Keratinocyte (primary cell): ENCODE results near the gene COL6A1. TPM values are rescaled to one million over a fixed set of nuclear protein-coding genes. Genes with fewer than 3 reads are reported as not detected.

Experiments
- DNase-seq: peaks from one replicate; pipeline ENCODE4 v3.0.0-alpha.2; 2011; ENCODE audit warnings: low read depth, missing footprints, low spot score
- FAIRE-seq: peaks from 2 replicates; lab custom pipeline; 2011; peaks lifted over from hg19 to GRCh38; lab: Jason Lieb, UNC
- H2AFZ ChIP-seq: 2 replicates; pipeline ENCODE4 v1.6.0; 2012; ENCODE audit warnings: low read length, control low read depth, inconsistent platforms; ENCODE audit not compliant: control insufficient read depth
- H3K27ac ChIP-seq: 2 replicates; pipeline ENCODE4 v1.5.1; 2011; ENCODE audit warnings: low read length; ENCODE audit not compliant: control insufficient read depth, insufficient read depth
- H3K27me3 ChIP-seq: 3 replicates; pipeline ENCODE4 v1.6.0; 2011; ENCODE audit warnings: low read length; ENCODE audit not compliant: control insufficient read depth, insufficient read depth; ENCODE audit errors: extremely low read depth
- H3K36me3 ChIP-seq, 2 experiments: 2 replicates in 1 of 2; 3 replicates in 1 of 2; pipeline ENCODE4 v1.5.1; 2011; ENCODE audit warnings: low read length in 2 of 2, mild to moderate bottlenecking in 1 of 2; ENCODE audit not compliant: control insufficient read depth in 2 of 2, insufficient read depth in 2 of 2; ENCODE audit errors: extremely low read depth in 1 of 2
- H3K4me1 ChIP-seq: 3 replicates; pipeline ENCODE4 v1.5.1; 2011; ENCODE audit warnings: low read length; ENCODE audit not compliant: control insufficient read depth, insufficient read depth; ENCODE audit errors: extremely low read depth
- H3K4me2 ChIP-seq: 3 replicates; pipeline ENCODE4 v1.6.0; 2011; ENCODE audit warnings: low read depth, low read length; ENCODE audit not compliant: control insufficient read depth, insufficient read depth; ENCODE audit errors: extremely low read depth
- H3K4me3 ChIP-seq, 3 experiments: fragments of 200-600 bp in 1 of 3; sonication (generic) in 1 of 3; 2 replicates in 2 of 3; 3 replicates in 1 of 3; pipeline ENCODE4 v1.5.1; 2011 to 2016; ENCODE audit warnings: low read length in 3 of 3, mild to moderate bottlenecking in 3 of 3, control low read depth in 2 of 3, inconsistent platforms in 1 of 3, low read depth in 1 of 3, mixed read lengths in 1 of 3, mixed run types in 1 of 3, moderate library complexity in 1 of 3; ENCODE audit not compliant: control insufficient read depth in 2 of 3, insufficient read depth in 2 of 3; ENCODE audit errors: extremely low read depth in 1 of 3
- H3K79me2 ChIP-seq: 2 replicates; pipeline ENCODE4 v1.6.0; 2012; ENCODE audit warnings: low read length; ENCODE audit not compliant: control insufficient read depth, insufficient read depth
- H3K9ac ChIP-seq: 3 replicates; pipeline ENCODE4 v1.6.0; 2011; ENCODE audit warnings: low read length; ENCODE audit not compliant: control insufficient read depth, insufficient read depth; ENCODE audit errors: extremely low read depth
- H3K9me1 ChIP-seq: 3 replicates; pipeline ENCODE4 v1.6.0; 2011; ENCODE audit warnings: low read length; ENCODE audit not compliant: control insufficient read depth, insufficient read depth; ENCODE audit errors: extremely low read depth
- H3K9me3 ChIP-seq: 2 replicates; pipeline ENCODE4 v1.5.1; 2012; ENCODE audit warnings: low read depth, low read length; ENCODE audit not compliant: control insufficient read depth
- H4K20me1 ChIP-seq: 3 replicates; pipeline ENCODE4 v1.6.0; 2011; ENCODE audit warnings: low read length; ENCODE audit not compliant: control insufficient read depth, insufficient read depth; ENCODE audit errors: extremely low read depth
- CTCF ChIP-seq, 3 experiments: IDR thresholded peaks in 1 of 3; conservative IDR thresholded peaks in 1 of 3; optimal IDR thresholded peaks in 1 of 3; 2 replicates in 2 of 3; 3 replicates in 1 of 3; pipeline versions ENCODE3 to v1.5.1; 2011; ENCODE audit warnings: low read length in 3 of 3, mild to moderate bottlenecking in 3 of 3, moderate library complexity in 2 of 3, control low read depth in 1 of 3, inconsistent platforms in 1 of 3; ENCODE audit not compliant: insufficient read depth in 2 of 3; ENCODE audit errors: extremely low read depth in 1 of 3
- EZH2 ChIP-seq: IDR thresholded peaks from one replicate; pipeline ENCODE4 v1.6.1; 2012; ENCODE audit warnings: inconsistent platforms, mild to moderate bottlenecking, low read length, moderate library complexity
- dilution Hi-C: fragments of 300-500 bp; cut with MboI; formaldehyde crosslinking; loops from one replicate; pipeline ENCODE4 v1.7.0; 2020; ENCODE audit warnings: low sequenced_read_pairs; ENCODE audit not compliant: extremely low pct_ligation_motif_present
- polyA plus RNA-seq, 5 experiments: library from polyadenylated mRNA; depleted of rRNA in 3 of 5; stranded (reverse) in 3 of 5; stranded (forward) in 1 of 5; unstranded in 1 of 5; fragments of >200 nt; gene quantifications; 1 replicate in 1 of 5; 2 replicates in 3 of 5; 3 replicates in 1 of 5; pipeline versions ENCODE4 v1.2.1 to v1.2.3, GENCODE V29; 2011 to 2012; ENCODE audit warnings: missing spikeins in 2 of 5, low read depth in 1 of 5, low replicate concordance in 1 of 5

COL6A1 gene
- polyA plus RNA-seq, 1 donor (not counting 4 experiments of a cell fraction or from before 2014, with no cell fraction given): 2.5 TPM

GRCh38 chr21:46025113-46025770 is 43.7 kb downstream of the COL6A1 start:
- TF ChIP-seq CTCF (optimal IDR thresholded peaks at IDR 0.05 in 1 of 3, IDR thresholded peaks at IDR 0.05 in 1 of 3, conservative IDR thresholded peaks at IDR 0.05 in 1 of 3; ENCODE audit: extremely low read depth in 1 of 3, insufficient read depth in 2 of 3, low read length in 3 of 3) (no peak), EZH2 (no peak)
- Histone ChIP-seq H3K27ac (no peak overlapping the region), H3K4me3 (no peak overlapping the region), H2AFZ (no peak overlapping the region), H3K4me2 (no peak overlapping the region), H3K36me3 (no peaks in the 10 kb centered on the region), H3K27me3 (no peaks in the 10 kb centered on the region), H3K79me2 (no peaks in the 10 kb centered on the region), H3K9ac (no peak overlapping the region), H3K4me1 (no peaks in the 10 kb centered on the region), H3K9me3 (no peaks in the 10 kb centered on the region), H3K9me1 (no peaks in the 10 kb centered on the region), H4K20me1 (no peaks in the 10 kb centered on the region)
- DNase-seq (no peak), FAIRE-seq (no peak)
- dilution Hi-C loops: no loop called here

GRCh38 chr21:46027851-46028493 is 46.4 kb downstream of the COL6A1 start:
- DNase-seq (no peak), FAIRE-seq (no peak)
- no peak overlapping the region for H2AFZ ChIP-seq
- H3K36me3 ChIP-seq: no peaks in the 10 kb centered on the region
- H4K20me1 ChIP-seq: no peaks in the 10 kb centered on the region
- no peak overlapping the region for H3K27ac ChIP-seq
- H3K9me3 ChIP-seq: no peaks in the 10 kb centered on the region
- TF ChIP-seq EZH2 (no peak), CTCF (optimal IDR thresholded peaks at IDR 0.05 in 1 of 3, IDR thresholded peaks at IDR 0.05 in 1 of 3, conservative IDR thresholded peaks at IDR 0.05 in 1 of 3; ENCODE audit: extremely low read depth in 1 of 3, insufficient read depth in 2 of 3, low read length in 3 of 3) (no peak)
- no peaks in the 10 kb centered on the region for H3K27me3 ChIP-seq
- H3K9ac ChIP-seq: no peak overlapping the region
- no peaks in the 10 kb centered on the region for H3K9me1 ChIP-seq
- no peaks in the 10 kb centered on the region for H3K79me2 ChIP-seq
- dilution Hi-C loops: no loop called here
- no peak overlapping the region for H3K4me2 ChIP-seq
- no peak overlapping the region for H3K4me3 ChIP-seq
- no peaks in the 10 kb centered on the region for H3K4me1 ChIP-seq
